GM19043 (cell line): Measurements from ENCODE around the gene ARHGAP12.

Source experiments
- ATAC-seq: cut with Tn5 transposase; IDR thresholded peaks from one replicate; pipeline ENCODE4 v1.9.1; 2021; ENCODE audit warnings: low read depth; ENCODE audit not compliant: unreplicated experiment

ARHGAP12 gene

DNA sequence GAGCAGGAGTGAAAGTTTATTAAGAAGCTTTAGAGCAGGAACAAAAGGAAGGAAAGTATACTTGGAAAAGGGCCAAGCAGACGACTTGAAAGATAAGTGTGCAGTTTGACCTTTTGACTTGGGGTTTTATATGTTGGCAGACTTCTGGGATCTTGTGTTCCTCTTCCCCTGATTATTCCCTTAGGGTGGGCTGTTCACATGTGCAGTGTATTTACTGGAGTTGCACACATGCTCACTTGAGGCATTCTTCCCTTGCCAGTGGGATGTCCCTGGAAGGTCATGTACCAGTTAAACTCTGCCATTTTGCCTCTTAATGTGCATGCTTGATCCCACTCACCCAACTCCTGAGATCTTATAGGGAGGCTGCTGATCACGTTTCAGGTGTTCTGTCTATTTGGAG is 23.4 kb upstream of the ARHGAP12 start:
- ATAC-seq: no peak

GRCh38 chr10:31949266-31949665 is 20.6 kb upstream of the ARHGAP12 start:
- ATAC-seq: no peak

- ATAC-seq: no peak
Observed at GRCh38 chr10:31948021-31948420, 19.4 kb upstream of the ARHGAP12 start.

- no peak for ATAC-seq
Observed at GRCh38 chr10:31947144-31947926, 18.7 kb upstream of the ARHGAP12 start.

DNA sequence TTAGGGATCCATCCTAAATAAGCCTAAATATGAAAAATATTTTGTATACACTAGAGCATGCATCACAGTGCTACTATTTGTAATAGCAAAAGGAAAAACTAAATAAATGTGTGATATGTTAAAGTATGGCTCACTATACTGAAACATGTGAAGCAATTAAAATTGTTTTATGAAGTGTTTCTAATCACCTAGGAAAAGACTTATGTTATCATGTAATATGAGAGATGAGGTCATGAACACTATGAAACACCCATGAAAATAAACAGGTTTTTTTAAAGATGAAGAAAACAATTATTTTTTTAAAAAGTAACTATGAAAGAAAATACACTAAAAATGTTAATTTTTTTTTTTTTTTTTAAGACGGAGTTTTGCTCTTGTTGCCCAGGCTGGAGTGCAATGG is 16.8 kb upstream of the ARHGAP12 start:
- ATAC-seq: no peak

DNA sequence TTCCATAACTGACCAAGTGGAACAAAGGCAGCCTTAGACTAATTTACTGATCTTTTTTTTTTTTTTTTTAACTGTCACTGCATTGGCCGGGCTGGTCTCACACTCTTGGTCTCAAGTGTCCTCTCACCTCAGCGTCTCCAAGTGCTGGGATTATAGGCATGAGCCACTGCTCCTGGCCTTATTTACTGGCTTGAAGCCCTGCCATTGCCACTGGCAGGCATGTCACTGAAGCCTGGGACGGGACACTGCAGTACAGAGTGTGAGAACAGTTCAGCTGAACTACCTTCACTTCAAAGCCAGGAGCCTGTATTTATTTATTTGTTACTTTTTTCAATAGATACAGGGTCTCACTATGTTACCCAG is 15.4 kb upstream of the ARHGAP12 start:
- ATAC-seq: no peak

GRCh38 chr10:31942892-31943291 is 14.3 kb upstream of the ARHGAP12 start:
- ATAC-seq: no peak

GRCh38 chr10:31942435-31942834 is 13.8 kb upstream of the ARHGAP12 start:
- no peak for ATAC-seq

GRCh38 chr10:31940839-31941653 is 12.4 kb upstream of the ARHGAP12 start:
- ATAC-seq: no peak

GRCh38 chr10:31939797-31940708 is 11.4 kb upstream of the ARHGAP12 start:
- ATAC-seq: no peak

- no peak for ATAC-seq
Observed at GRCh38 chr10:31937371-31937770, 8.7 kb upstream of the ARHGAP12 start.

- ATAC-seq: no peak
Observed at GRCh38 chr10:31936933-31937332, 8.3 kb upstream of the ARHGAP12 start.

GRCh38 chr10:31936086-31936485 is 7.5 kb upstream of the ARHGAP12 start:
- no peak for ATAC-seq

DNA sequence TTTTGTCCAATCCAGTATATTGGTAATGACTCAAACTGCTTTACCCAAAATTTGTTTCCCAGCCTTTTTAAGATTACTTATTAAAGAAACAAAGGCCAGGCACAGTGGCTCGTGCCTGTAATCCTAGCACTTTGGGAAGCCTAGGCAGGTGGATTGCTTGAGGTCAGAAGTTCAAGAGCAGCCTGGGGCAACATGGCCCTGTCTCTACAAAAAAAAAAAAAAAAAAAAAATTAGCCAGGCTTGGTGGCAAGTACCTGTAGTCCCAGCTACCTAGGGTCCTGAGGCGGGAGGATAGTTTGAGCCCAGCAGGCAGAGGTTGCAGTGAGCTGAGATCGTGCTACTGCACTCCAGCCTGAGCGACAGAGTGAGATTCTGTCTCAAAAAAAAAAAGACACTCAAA is 7.0 kb upstream of the ARHGAP12 start:
- no peak for ATAC-seq

DNA sequence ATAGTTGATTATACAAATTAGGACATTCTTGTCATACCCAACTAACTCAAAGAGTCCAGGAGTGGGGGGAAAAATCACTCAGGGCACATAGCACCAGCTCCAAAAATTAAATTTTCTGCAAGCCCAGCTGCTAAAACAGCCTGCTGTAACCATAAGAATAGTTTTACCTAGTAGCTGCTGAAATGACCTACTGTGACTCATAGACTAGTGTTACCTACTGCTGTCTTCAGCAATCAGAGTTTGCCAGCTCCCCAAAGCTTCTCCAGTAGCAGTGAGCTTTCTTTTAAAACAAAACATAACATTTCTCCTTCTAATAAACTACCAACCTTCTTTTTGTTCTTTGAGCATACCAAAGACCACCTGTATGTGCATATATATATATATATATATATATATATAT is 4.2 kb upstream of the ARHGAP12 start:
- no peak for ATAC-seq

GRCh38 chr10:31930856-31931255 is 2.2 kb upstream of the ARHGAP12 start:
- ATAC-seq: no peak

DNA sequence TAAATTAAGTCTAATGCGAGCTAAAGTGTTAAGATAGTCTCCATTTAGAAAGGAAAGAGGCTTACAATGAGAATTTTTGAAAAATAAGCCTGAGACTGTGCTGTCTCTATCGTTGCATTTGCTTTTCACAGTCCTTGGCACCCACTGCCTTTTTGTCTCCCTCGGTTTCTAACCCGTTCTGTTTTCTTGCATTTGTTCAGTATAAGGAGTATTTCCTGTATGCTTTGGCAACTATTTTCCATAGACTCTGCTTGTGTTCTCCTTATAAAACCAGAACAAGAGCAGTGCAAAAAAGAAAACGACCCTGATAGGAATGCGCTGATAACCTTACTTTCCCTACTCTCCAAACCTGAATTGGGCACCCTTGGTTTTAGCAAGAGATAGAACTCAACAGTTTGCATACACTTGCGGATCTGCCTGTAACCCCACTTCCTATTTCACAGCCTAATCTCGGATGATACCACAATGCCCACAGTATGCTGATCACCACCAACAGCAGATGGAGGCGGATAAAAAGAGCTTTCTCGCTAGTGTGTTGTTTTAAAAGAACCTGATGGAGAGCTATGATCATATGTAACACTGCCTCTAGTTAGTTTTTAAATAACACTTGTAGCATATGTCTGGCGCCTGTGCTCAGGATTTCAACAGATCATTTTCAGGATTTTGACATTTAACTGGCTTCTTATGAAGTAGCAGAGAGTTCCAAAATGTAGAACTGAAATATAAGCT is 1.6 kb upstream of the ARHGAP12 start:
- peak; percentile 37 for ATAC-seq

DNA sequence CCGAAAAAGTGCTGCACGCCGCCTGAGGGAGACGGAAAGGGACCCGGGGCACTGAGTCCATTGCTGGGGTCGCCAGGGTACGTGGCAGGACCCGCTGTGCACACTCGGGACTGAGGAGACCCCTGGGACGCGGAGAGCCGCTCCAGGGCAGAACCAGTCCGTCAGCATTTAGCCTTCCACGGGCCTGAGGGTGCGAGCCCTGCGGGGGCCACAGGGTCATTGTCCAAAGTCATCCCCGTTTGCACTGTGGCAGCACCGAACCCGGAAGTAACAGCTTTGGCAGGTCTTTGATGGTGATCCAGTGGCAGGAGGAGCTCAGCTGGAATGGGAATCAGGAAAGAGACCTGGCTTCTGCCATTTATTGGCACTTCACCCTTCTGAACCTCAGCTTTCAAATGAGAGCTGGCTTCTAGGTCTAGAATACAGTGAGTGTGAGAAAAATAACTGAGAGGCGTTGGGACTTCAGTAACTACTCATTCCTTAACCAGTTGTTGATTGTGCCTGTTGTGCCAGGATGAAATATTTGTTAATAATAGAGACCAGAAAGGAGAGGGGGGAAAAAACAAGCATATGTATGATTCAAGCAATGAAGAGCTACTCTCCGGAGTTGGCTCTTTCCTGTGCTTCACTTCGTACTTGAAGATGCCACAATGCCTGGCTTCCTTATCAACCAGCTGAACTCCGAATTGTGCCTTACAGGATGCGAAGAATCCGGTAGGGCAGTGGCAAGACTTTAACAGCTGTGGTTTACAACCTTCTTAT is 811 bp upstream of the ARHGAP12 start:
- ATAC-seq: peak; percentile 15

GRCh38 chr10:31927884-31928548 is 615 bp downstream of the ARHGAP12 start:
- ATAC-seq: peak; percentile 28
